ENCODE data around the gene THAP4. TPM values are rescaled to one million over a fixed set of nuclear protein-coding genes. Genes with fewer than 3 reads are reported as not detected.

The THAP4 gene
- total RNA-seq, 6 experiments from 2014 or later, result 40.6 to 47.9 (median 43.0) TPM

- H3K4me1 Mint-ChIP-seq (ENCODE audit: low read depth), result peaks cover 10% of the 10 kb centered on the region
- no peaks in the 10 kb centered on the region for H3K9me3 Mint-ChIP-seq
- H3K27me3 Mint-ChIP-seq (ENCODE audit: insufficient read depth), result no peaks in the 10 kb centered on the region; the same call in none of the 2 replicates
- TF ChIP-seq CTCF (IDR thresholded peaks at IDR 0.05), result no peak
- no peak overlapping the region for H3K27ac Mint-ChIP-seq
- no peak overlapping the region for H3K4me3 Mint-ChIP-seq
- DNase-seq, result no peak
- H3K36me3 Mint-ChIP-seq (ENCODE audit: low read depth), result peaks cover 22% of the 10 kb centered on the region
Observed at GRCh38 chr2:241660593-241661213, 23.7 kb upstream of the THAP4 start.

- H3K4me1 Mint-ChIP-seq (ENCODE audit: low read depth), result no peaks in the 10 kb centered on the region; the same call in 1 of the 2 replicates
- peaks cover 25% of the 10 kb centered on the region for H3K36me3 Mint-ChIP-seq (ENCODE audit: low read depth)
- H3K9me3 Mint-ChIP-seq, result no peaks in the 10 kb centered on the region
- TF ChIP-seq CTCF (IDR thresholded peaks at IDR 0.05), result peak; percentile 81
- no peak overlapping the region for H3K27ac Mint-ChIP-seq
- peak; percentile 52 for DNase-seq
- H3K4me3 Mint-ChIP-seq, result no peak overlapping the region
- H3K27me3 Mint-ChIP-seq (ENCODE audit: insufficient read depth), result no peaks in the 10 kb centered on the region; the same call in 1 of the 2 replicates
Observed at GRCh38 chr2:241659150-241659739, 22.3 kb upstream of the THAP4 start.

GRCh38 chr2:241658296-241658695 is 21.3 kb upstream of the THAP4 start:
- H3K27me3 Mint-ChIP-seq (ENCODE audit: insufficient read depth), result peaks cover 1% of the 10 kb centered on the region
- peaks cover 25% of the 10 kb centered on the region for H3K36me3 Mint-ChIP-seq (ENCODE audit: low read depth)
- DNase-seq, result no peak
- H3K27ac Mint-ChIP-seq, result no peak overlapping the region
- no peaks in the 10 kb centered on the region for H3K9me3 Mint-ChIP-seq
- H3K4me1 Mint-ChIP-seq (ENCODE audit: low read depth), result no peaks in the 10 kb centered on the region
- no peak for TF ChIP-seq CTCF (IDR thresholded peaks at IDR 0.05)
- H3K4me3 Mint-ChIP-seq, result no peak overlapping the region

- Mint-ChIP-seq H3K36me3 (ENCODE audit: low read depth) (peaks cover 25% of the 10 kb centered on the region), H3K27me3 (ENCODE audit: insufficient read depth) (peaks cover 1% of the 10 kb centered on the region; the same call in 1 of the 2 replicates), H3K9me3 (no peaks in the 10 kb centered on the region), H3K4me1 (ENCODE audit: low read depth) (no peaks in the 10 kb centered on the region), H3K4me3 (no peak overlapping the region), H3K27ac (no peak overlapping the region)
- TF ChIP-seq CTCF (IDR thresholded peaks at IDR 0.05), result no peak
- DNase-seq, result no peak
Observed at GRCh38 chr2:241657786-241658254, 20.9 kb upstream of the THAP4 start.

GRCh38 chr2:241656190-241656741 is 19.3 kb upstream of the THAP4 start:
- Mint-ChIP-seq H3K4me3 (no peak overlapping the region), H3K27me3 (ENCODE audit: insufficient read depth) (peaks cover 1% of the 10 kb centered on the region; the same call in 1 of the 2 replicates), H3K9me3 (no peaks in the 10 kb centered on the region), H3K27ac (no peak overlapping the region), H3K4me1 (ENCODE audit: low read depth) (no peaks in the 10 kb centered on the region), H3K36me3 (ENCODE audit: low read depth) (peaks cover 29% of the 10 kb centered on the region)
- no peak for DNase-seq
- TF ChIP-seq CTCF (IDR thresholded peaks at IDR 0.05), result no peak
